Lower leg skin (tissue), 4 donors: ENCODE measurements around the gene DNAJB12. TPM values are rescaled to one million over a fixed set of nuclear protein-coding genes. Genes with fewer than 3 reads are reported as not detected.

Source experiments
- DNase-seq, 2 donors: peaks; one replicate each; pipeline ENCODE4 v3.0.0-alpha.2; 2019; ENCODE audit warnings: low spot score in 2 of 2
- H3K4me3 ChIP-seq: fragments of 200-600 bp; sonication (generic); 2 replicates; pipeline ENCODE4 v1.5.1; 2017; ENCODE audit warnings: mild to moderate bottlenecking, low read depth; ENCODE audit not compliant: poor library complexity, severe bottlenecking
- CTCF ChIP-seq, 3 donors: fragments of 450-650 bp; IDR thresholded peaks; one replicate each; pipeline ENCODE4 v1.5.1; 2016; ENCODE audit warnings: antibody characterized with exemption in 3 of 3, mild to moderate bottlenecking in 3 of 3, moderate library complexity in 2 of 3
- POLR2A ChIP-seq, 2 donors: fragments of 450-650 bp; IDR thresholded peaks; one replicate each; pipeline ENCODE4 v1.6.1; 2016 to 2017; ENCODE audit warnings: antibody characterized with exemption in 2 of 2, mild to moderate bottlenecking in 1 of 2, moderate library complexity in 1 of 2
- WGBS, 2 donors: methylation state at CpG; one replicate each; pipeline ENCODE4 v1.1.5; 2018; 5-methylcytosine and 5-hydroxymethylcytosine counted together
- intact Hi-C: fragments of 100-400 bp; cut with DNase I; formaldehyde crosslinking; loops from one replicate; pipeline ENCODE4 v1.15.0; 2023; ENCODE audit warnings: low total_unique reads
- total RNA-seq, 4 donors: library from RNA; depleted of rRNA; stranded (reverse); fragments of >200 nt; gene quantifications; one replicate each; pipeline ENCODE4 v1.1.0, GENCODE V29; 2016

The DNAJB12 gene
- total RNA-seq, 4 donors from 2014 or later, result 32.8 to 54.4 (median 48.1) TPM

DNA sequence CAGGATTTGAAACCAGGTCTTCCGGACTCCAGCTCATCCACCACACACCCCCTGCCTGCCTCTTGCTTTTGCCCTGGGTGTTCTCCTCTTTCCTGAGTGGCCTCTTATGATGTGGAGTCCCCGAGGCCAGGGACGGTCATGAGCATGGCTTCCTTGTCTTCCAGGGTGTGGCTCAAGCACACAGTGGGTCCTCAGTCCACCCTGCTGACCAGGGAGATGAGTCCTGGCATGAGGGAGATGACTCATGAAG lies 32.8 kb downstream of the DNAJB12 start:
- DNase-seq, result no peak
- 73 to 76% methylated on average over 3 of the region's 3 CpGs for WGBS, 2 donors
- H3K4me3 ChIP-seq, result no peak overlapping the region
- TF ChIP-seq CTCF (IDR thresholded peaks at IDR 0.05), result no peak
- TF ChIP-seq POLR2A (IDR thresholded peaks at IDR 0.05), result no peak
- intact Hi-C loops, result no loop called here

DNA sequence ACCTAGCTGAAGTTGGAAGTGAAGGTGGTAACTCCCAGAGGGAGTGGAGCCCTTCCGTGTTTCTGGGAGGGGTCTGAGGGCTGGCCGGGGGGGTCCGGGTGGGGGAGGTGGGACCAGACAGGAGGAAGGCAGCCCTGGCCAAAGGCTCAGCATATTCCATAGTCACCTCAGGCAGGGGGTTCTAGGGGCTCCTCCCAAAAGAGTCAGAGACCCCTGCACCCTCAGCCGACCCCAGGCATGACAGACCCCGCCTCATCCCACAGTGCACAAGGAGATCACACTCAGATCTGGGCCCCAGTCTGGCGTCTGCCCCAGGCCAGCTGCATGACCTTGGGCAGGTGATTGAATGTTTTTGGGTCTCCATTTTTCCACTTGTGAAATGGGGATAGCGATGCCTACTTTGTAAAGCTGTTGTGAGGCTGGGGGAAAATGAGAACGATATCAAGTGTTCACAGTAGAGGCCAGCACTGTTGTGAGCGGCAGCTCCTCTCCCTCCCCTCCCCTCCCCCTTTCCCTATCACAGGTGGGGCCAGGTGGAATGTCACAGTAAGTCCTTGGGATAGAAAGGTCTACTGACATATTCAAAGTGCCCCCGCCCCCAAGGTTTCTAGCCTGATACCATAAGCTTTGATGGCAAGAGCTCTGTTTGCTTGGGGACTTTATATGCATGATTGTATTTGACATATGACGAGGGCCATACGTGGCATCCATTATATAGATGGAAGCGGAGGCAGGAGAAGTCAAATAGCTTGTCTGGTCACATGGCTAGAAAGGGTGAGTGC lies 33.3 kb downstream of the DNAJB12 start:
- 68% methylated on average over 13 of the region's 13 CpGs for WGBS, 2 donors
- TF ChIP-seq CTCF (IDR thresholded peaks at IDR 0.05), result no peak
- TF ChIP-seq POLR2A (IDR thresholded peaks at IDR 0.05), result no peak
- intact Hi-C loops, result no loop called here
- DNase-seq, result no peak
- H3K4me3 ChIP-seq, result no peak overlapping the region

DNA sequence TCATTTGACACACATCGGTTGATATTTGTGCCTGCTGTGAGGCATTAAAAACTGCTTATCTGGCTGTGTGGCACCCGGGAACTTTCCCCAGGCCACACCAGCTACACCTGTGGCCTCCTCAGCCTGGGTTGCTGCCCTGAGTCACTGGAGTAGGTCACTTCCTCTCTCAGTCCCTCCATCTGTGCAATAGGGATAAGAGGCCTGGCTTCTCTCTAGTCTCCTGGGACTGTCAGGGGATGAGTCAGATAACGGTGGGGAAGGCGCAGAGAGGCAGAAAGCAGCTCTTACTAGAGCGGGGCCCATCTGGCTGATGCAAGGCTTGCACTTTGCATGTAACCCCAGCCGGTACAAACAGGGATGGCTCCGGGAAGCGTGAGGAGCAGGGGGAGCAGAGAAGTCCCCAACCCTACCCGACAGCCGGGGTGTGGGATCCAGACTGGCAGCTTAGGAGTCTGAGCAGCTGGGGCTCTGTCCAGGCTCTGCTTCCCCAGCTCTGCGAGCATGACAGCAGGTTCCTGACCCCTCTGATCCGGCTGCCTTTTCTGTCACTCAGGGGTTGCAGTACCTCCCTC lies 34.0 kb downstream of the DNAJB12 start:
- WGBS, 2 donors, result 24 to 31% methylated on average over 12 of the region's 12 CpGs
- TF ChIP-seq CTCF (IDR thresholded peaks at IDR 0.05) (no peak), POLR2A (IDR thresholded peaks at IDR 0.05) (no peak)
- no peak overlapping the region for H3K4me3 ChIP-seq
- DNase-seq, result peak; percentile 84 to 95
- intact Hi-C loops, result no loop called here

GRCh38 chr10:72319416-72320254 lies 35.1 kb downstream of the DNAJB12 start:
- TF ChIP-seq CTCF (IDR thresholded peaks at IDR 0.05), result no peak
- TF ChIP-seq POLR2A (IDR thresholded peaks at IDR 0.05), result no peak
- intact Hi-C loops, result no loop called here
- peak overlapping the region; percentile 13 for H3K4me3 ChIP-seq
- DNase-seq, result peak; percentile 88 to 98
- WGBS, 2 donors, result 1% methylated on average over 20 to 42 of the region's 60 CpGs

DNA sequence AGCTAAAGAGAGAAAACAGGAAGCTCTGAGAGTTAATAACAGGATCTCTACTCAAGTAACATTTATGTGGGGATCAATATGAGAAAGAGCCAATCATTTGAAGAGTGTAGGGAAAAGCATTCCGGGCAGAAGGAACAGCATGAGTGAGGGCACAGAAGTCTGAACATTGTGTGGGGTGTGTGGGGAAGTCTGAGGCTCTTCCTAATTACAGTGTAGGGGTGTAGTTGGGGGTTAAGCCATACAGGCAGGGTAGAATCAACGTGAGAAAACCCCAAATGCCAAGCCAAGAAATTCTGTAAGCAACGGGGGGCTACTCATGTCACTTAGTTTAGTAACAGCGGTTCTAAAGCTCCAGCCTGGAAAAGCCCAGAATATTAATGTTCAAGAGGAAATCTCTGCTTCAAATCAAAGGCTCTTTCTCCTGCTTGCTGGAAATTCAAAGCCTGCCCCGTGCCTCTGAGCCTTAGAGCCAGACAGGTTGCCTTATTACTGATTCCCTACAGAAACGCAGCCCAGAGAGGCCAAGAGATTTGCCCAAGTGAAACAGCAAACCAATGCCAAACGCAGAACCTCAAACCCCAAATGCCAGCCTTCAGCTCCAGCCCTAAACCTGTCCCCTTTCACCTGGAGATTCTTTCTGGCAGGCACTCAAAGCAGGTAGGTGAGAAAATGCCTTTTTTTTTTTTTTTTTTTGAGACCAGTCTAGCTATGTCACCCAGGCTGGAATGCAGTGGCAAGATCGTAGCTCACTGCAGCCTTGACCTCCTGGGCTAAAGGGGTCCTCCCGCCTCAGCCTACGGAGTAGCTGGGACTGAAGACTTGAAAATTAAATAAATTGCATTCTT lies 36.1 kb downstream of the DNAJB12 start:
- intact Hi-C loops, result no loop called here
- no peak for DNase-seq
- no peak overlapping the region for H3K4me3 ChIP-seq
- WGBS, 2 donors, result 58 to 60% methylated on average over 10 of the region's 10 CpGs
- TF ChIP-seq POLR2A (IDR thresholded peaks at IDR 0.05), result no peak
- no peak for TF ChIP-seq CTCF (IDR thresholded peaks at IDR 0.05)
